ENCODE results near the gene LILRA5. TPM values are rescaled to one million over a fixed set of nuclear protein-coding genes. Genes with fewer than 3 reads are reported as not detected.
"Not testable (repeated sequence)": the region's sequence is repeated elsewhere in the genome, so short reads cannot be mapped to it uniquely, and the experiment has no call there.

LILRA5 gene
- total RNA-seq, 1 donor from 2014 or later, result not detected

- DNase-seq (ENCODE audit: low read depth in 2 of 2), result no peak
Observed at GRCh38 chr19:54302257-54302656, 10.7 kb downstream of the LILRA5 start.

GRCh38 chr19:54299515-54299914 is 13.5 kb downstream of the LILRA5 start:
- no peak for DNase-seq (ENCODE audit: low read depth in 2 of 2)

GRCh38 chr19:54299126-54299498 is 13.9 kb downstream of the LILRA5 start:
- no peak for DNase-seq (ENCODE audit: low read depth in 2 of 2)

- no peak for DNase-seq (ENCODE audit: low read depth in 2 of 2)
Observed at GRCh38 chr19:54298357-54299125, 14.4 kb downstream of the LILRA5 start.

GRCh38 chr19:54297759-54298305 is 15.1 kb downstream of the LILRA5 start:
- DNase-seq (ENCODE audit: low read depth in 2 of 2), result no peak

- DNase-seq (ENCODE audit: low read depth in 2 of 2), result no peak
Observed at GRCh38 chr19:54294539-54294938, 18.4 kb downstream of the LILRA5 start.

- not testable (repeated sequence) for DNase-seq (ENCODE audit: low read depth in 2 of 2)
Observed at GRCh38 chr19:54289160-54289559, 23.8 kb downstream of the LILRA5 start.

- no peak for DNase-seq (ENCODE audit: low read depth in 2 of 2)
Observed at GRCh38 chr19:54287456-54287855, 25.5 kb downstream of the LILRA5 start.

GRCh38 chr19:54286283-54286682 is 26.7 kb downstream of the LILRA5 start:
- not testable (repeated sequence) for DNase-seq (ENCODE audit: low read depth in 2 of 2)

- DNase-seq (ENCODE audit: low read depth in 2 of 2), result not testable (repeated sequence)
Observed at GRCh38 chr19:54285427-54286056, 27.4 kb downstream of the LILRA5 start.

- no peak for DNase-seq (ENCODE audit: low read depth in 2 of 2)
Observed at GRCh38 chr19:54282686-54283470, 30.1 kb downstream of the LILRA5 start.

GRCh38 chr19:54281729-54282075 is 31.3 kb downstream of the LILRA5 start:
- DNase-seq (ENCODE audit: low read depth in 2 of 2), result not testable (repeated sequence)

GRCh38 chr19:54281007-54281728 is 31.8 kb downstream of the LILRA5 start, which contains the start of gene LILRB2:
LILRB2 (minus strand) TSS chr19:54281110; CDS start chr19:54280496, 614 bp downstream.
- DNase-seq (ENCODE audit: low read depth in 2 of 2), result no peak

- not testable (repeated sequence) for DNase-seq (ENCODE audit: low read depth in 2 of 2)
Observed at GRCh38 chr19:54280441-54280840, 32.5 kb downstream of the LILRA5 start.

GRCh38 chr19:54280025-54280424 is 32.9 kb downstream of the LILRA5 start:
- not testable (repeated sequence) for DNase-seq (ENCODE audit: low read depth in 2 of 2)

GRCh38 chr19:54279406-54279962 is 33.5 kb downstream of the LILRA5 start:
- no peak for DNase-seq (ENCODE audit: low read depth in 2 of 2)

- DNase-seq (ENCODE audit: low read depth in 2 of 2), result not testable (repeated sequence)
Observed at GRCh38 chr19:54278571-54279195, 34.3 kb downstream of the LILRA5 start.

GRCh38 chr19:54278056-54278455 is 34.9 kb downstream of the LILRA5 start:
- not testable (repeated sequence) for DNase-seq (ENCODE audit: low read depth in 2 of 2)

GRCh38 chr19:54277111-54277615 is 35.8 kb downstream of the LILRA5 start:
- DNase-seq (ENCODE audit: low read depth in 2 of 2), result not testable (repeated sequence)

GRCh38 chr19:54275951-54276350 is 37.0 kb downstream of the LILRA5 start:
- no peak for DNase-seq (ENCODE audit: low read depth in 2 of 2)
